ENCODE results near the gene CTSL. TPM values are rescaled to one million over a fixed set of nuclear protein-coding genes. Genes with fewer than 3 reads are reported as not detected.
A peak's percentile ranks its signal among the peaks of the same experiment; 100 is the strongest.

Gene CTSL
- total RNA-seq, 1 experiment from 2014 or later: 39.7 TPM

GRCh38 chr9:87725900-87726709, at the start of gene CTSL (continued):
- TF ChIP-seq, protein P1, sequence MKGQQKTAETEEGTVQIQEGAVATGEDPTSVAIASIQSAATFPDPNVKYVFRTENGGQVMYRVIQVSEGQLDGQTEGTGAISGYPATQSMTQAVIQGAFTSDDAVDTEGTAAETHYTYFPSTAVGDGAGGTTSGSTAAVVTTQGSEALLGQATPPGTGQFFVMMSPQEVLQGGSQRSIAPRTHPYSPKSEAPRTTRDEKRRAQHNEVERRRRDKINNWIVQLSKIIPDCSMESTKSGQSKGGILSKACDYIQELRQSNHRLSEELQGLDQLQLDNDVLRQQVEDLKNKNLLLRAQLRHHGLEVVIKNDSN (CRISPR knock-in tag; IDR thresholded peaks at IDR 0.05): no peak
- TF ChIP-seq E2F4 (CRISPR knock-in tag; IDR thresholded peaks at IDR 0.05; ENCODE audit: borderline replicate concordance, low read depth): no peak
- TF ChIP-seq, protein P2, sequence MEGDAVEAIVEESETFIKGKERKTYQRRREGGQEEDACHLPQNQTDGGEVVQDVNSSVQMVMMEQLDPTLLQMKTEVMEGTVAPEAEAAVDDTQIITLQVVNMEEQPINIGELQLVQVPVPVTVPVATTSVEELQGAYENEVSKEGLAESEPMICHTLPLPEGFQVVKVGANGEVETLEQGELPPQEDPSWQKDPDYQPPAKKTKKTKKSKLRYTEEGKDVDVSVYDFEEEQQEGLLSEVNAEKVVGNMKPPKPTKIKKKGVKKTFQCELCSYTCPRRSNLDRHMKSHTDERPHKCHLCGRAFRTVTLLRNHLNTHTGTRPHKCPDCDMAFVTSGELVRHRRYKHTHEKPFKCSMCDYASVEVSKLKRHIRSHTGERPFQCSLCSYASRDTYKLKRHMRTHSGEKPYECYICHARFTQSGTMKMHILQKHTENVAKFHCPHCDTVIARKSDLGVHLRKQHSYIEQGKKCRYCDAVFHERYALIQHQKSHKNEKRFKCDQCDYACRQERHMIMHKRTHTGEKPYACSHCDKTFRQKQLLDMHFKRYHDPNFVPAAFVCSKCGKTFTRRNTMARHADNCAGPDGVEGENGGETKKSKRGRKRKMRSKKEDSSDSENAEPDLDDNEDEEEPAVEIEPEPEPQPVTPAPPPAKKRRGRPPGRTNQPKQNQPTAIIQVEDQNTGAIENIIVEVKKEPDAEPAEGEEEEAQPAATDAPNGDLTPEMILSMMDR (IDR thresholded peaks at IDR 0.05): no peak
- TF ChIP-seq TEAD4 (CRISPR knock-in tag; IDR thresholded peaks at IDR 0.05): no peak
- TF ChIP-seq ZNF396 (CRISPR knock-in tag; IDR thresholded peaks at IDR 0.05; ENCODE audit: borderline replicate concordance): no peak
- no peak for TF ChIP-seq SMAD4 (CRISPR knock-in tag; IDR thresholded peaks at IDR 0.05)
- TF ChIP-seq, protein P3, sequence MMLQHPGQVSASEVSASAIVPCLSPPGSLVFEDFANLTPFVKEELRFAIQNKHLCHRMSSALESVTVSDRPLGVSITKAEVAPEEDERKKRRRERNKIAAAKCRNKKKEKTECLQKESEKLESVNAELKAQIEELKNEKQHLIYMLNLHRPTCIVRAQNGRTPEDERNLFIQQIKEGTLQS (CRISPR knock-in tag; conservative IDR thresholded peaks at IDR 0.05): no peak
- 0 out of 2 replicates have a peak, but pooled peaks have one; percentile 3 for TF ChIP-seq CREM (CRISPR knock-in tag; IDR thresholded peaks at IDR 0.05)
- TF ChIP-seq FOXJ3 (CRISPR knock-in tag; IDR thresholded peaks at IDR 0.05; ENCODE audit: borderline replicate concordance): no peak
- TF ChIP-seq MAX (CRISPR knock-in tag; IDR thresholded peaks at IDR 0.05): peak; percentile 92
- TF ChIP-seq IRF2 (CRISPR knock-in tag; IDR thresholded peaks at IDR 0.05; ENCODE audit: borderline replicate concordance, low read depth): no peak
- TF ChIP-seq E2F1 (CRISPR knock-in tag; IDR thresholded peaks at IDR 0.05): 0 out of 2 replicates have a peak, but pooled peaks have one; percentile 36
- no peak for TF ChIP-seq JAZF1 (CRISPR knock-in tag; IDR thresholded peaks at IDR 0.05)
- TF ChIP-seq ZNF263 (CRISPR knock-in tag; IDR thresholded peaks at IDR 0.05; ENCODE audit: low read depth): no peak
- peak; percentile 65; the same call in 1 of the 2 replicates for TF ChIP-seq SMAD3 (CRISPR knock-in tag; IDR thresholded peaks at IDR 0.05; ENCODE audit: borderline replicate concordance)

DNA sequence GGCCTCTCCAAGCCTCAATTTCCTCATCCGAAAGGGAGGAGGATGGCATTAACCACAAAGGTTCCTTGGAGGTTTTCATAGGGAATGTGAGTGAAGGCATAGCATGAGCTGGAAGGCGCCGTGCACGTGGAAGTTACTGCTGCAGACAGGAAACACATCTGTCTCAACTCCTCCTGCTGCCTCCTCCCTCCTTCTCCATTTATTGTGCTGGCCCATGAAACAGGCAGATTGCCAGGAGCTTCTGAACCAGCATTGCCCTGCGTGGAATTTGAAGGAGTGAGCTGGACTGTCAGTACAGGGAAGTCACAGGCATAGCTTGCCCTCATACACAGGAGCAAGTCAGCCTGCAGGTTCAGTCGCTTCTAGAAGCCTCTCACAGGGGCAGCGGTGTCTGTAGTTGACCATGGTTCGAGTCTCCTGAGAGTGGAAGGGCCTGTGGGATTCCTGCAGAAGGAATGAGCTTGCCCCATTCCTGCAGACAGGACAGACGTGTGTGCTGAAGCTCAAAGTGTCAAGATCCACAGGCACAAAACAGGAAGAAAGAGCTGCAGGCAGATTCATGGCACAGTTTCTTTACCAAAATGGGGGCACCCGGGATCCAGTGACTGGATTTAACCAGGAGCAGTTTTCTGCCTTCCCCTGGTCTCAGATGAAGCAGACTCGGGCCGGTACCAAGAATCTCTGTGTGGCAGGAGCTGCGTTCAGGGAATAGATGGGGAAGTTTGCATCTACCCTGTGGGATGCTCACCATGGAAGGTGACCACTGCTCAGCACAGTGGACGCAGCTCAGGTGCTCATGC, 48.7 kb upstream of the CTSL start:
- POLR2A ChIA-PET: no interaction called here
- Mint-ChIP-seq H3K27me3 (ENCODE audit: low read depth) (no peaks in the 10 kb centered on the region), H3K27ac (peak overlapping the region; percentile 73; the same call in 1 of the 2 replicates), H3K36me3 (peaks cover 23% of the 10 kb centered on the region), H3K4me1 (peaks cover 6% of the 10 kb centered on the region), H3K9me3 (no peaks in the 10 kb centered on the region), H3K4me3 (no peak overlapping the region)
- CTCF ChIA-PET: interaction anchor here (0.8 kb wide), 1 partner anchor 15 kb away, joined by 4 read pairs; no protein-coding TSS in a partner anchor
- ATAC-seq (no peak), DNase-seq (ENCODE audit: low spot score) (no peak)
- TF ChIP-seq CBFB (CRISPR knock-in tag; IDR thresholded peaks at IDR 0.05; ENCODE audit: low read depth) (no peak), ZNF138 (CRISPR knock-in tag; conservative IDR thresholded peaks at IDR 0.05) (no peak), ZNF219 (CRISPR knock-in tag; IDR thresholded peaks at IDR 0.05; ENCODE audit: borderline replicate concordance) (no peak), JUN (CRISPR knock-in tag; IDR thresholded peaks at IDR 0.05) (no peak), ZNF532 (CRISPR knock-in tag; IDR thresholded peaks at IDR 0.05; ENCODE audit: borderline replicate concordance) (no peak), ESRRA (CRISPR knock-in tag; IDR thresholded peaks at IDR 0.05; ENCODE audit: borderline replicate concordance) (no peak), CREM (CRISPR knock-in tag; IDR thresholded peaks at IDR 0.05) (no peak), NR2C2 (CRISPR knock-in tag; IDR thresholded peaks at IDR 0.05) (no peak), MYBL2 (CRISPR knock-in tag; IDR thresholded peaks at IDR 0.05) (no peak), CDX4 (CRISPR knock-in tag; IDR thresholded peaks at IDR 0.05; ENCODE audit: borderline replicate concordance) (no peak)

Measured in WTC11 (cell line).